Esophagus muscularis mucosa (tissue), 3 donors: ENCODE data around the gene RUNX2.

ENCODE experiments used
- POLR2AphosphoS5 ChIP-seq, 2 donors: sonication (generic); formaldehyde crosslinking; IDR thresholded peaks; one replicate each; pipeline ENCODE4 v1.6.1; 2017; ENCODE audit warnings: antibody characterized with exemption in 2 of 2
- TF ChIP-seq, protein P1 (sequence below), 3 experiments: fragments of 200-600 bp in 2 of 3; fragments of 450-650 bp in 1 of 3; sonication (generic) in 2 of 3; IDR thresholded peaks; one replicate each; pipeline ENCODE4 v1.5.1; 2017 to 2019; ENCODE audit warnings: antibody characterized with exemption in 3 of 3, mild to moderate bottlenecking in 2 of 3, moderate library complexity in 1 of 3

DNA sequence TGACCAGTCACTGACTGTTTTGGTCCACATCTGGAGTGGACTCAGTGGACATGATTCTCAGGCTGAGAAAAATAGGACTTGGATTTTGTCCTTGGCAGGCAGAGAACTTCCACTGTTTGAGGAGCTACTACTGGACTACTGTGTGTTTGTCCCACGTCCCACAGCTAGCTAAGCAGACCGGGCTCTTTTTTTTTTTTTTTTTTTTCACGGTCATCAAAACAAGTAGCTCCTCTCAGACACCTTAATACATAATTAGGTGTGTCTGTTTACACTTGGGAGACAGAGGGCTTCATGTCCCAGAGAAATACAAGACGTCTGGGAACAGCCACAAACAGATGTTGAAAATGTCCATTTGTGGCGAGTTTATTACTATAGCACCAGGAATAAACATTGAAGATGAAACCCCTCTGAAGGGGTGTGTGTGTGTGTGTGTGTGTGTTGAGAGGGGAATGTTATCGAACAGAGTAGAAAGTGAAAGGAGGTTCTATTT lies 204.6 kb downstream of the RUNX2 start:
- no peak for TF ChIP-seq POLR2AphosphoS5 (IDR thresholded peaks at IDR 0.05)
- TF ChIP-seq, protein P1, sequence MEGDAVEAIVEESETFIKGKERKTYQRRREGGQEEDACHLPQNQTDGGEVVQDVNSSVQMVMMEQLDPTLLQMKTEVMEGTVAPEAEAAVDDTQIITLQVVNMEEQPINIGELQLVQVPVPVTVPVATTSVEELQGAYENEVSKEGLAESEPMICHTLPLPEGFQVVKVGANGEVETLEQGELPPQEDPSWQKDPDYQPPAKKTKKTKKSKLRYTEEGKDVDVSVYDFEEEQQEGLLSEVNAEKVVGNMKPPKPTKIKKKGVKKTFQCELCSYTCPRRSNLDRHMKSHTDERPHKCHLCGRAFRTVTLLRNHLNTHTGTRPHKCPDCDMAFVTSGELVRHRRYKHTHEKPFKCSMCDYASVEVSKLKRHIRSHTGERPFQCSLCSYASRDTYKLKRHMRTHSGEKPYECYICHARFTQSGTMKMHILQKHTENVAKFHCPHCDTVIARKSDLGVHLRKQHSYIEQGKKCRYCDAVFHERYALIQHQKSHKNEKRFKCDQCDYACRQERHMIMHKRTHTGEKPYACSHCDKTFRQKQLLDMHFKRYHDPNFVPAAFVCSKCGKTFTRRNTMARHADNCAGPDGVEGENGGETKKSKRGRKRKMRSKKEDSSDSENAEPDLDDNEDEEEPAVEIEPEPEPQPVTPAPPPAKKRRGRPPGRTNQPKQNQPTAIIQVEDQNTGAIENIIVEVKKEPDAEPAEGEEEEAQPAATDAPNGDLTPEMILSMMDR (IDR thresholded peaks at IDR 0.05) = no peak
